CD4-positive, alpha-beta memory T cell (primary cell): ENCODE measurements around the gene NAPA. TPM values are rescaled to one million over a fixed set of nuclear protein-coding genes. Genes with fewer than 3 reads are reported as not detected.

Source experiments
- CTCF ChIA-PET: fragments of 350-600 bp; sonication (Branson Sonifier 250); formaldehyde crosslinking; loops from one replicate; lab custom pipeline; 2021; ENCODE audit warnings: inconsistent platforms; ENCODE audit not compliant: partially characterized antibody; lab: Charles Lee
- POLR2A ChIA-PET: fragments of 350-600 bp; sonication (Branson Sonifier 250); formaldehyde crosslinking; loops from one replicate; lab custom pipeline; 2021; ENCODE audit not compliant: partially characterized antibody; lab: Charles Lee
- DNase-seq, 5 donors: peaks; one replicate each; pipeline versions ENCODE4 v3.0.0 to v3.0.0-alpha.2; 2020 to 2022; ENCODE audit warnings: mixed read lengths in 1 of 5
- H3K27ac ChIP-seq: one replicate; pipeline ENCODE4 v1.7.0; 2013; ENCODE audit warnings: low read depth, low read length
- H3K27me3 ChIP-seq: 2 replicates; pipeline ENCODE4 v1.7.0; 2013; ENCODE audit warnings: mild to moderate bottlenecking, low read length, moderate library complexity; ENCODE audit not compliant: insufficient read depth
- H3K36me3 ChIP-seq: 2 replicates; pipeline ENCODE4 v1.7.0; 2013; ENCODE audit warnings: mild to moderate bottlenecking, low read length, moderate library complexity; ENCODE audit not compliant: insufficient read depth
- H3K4me1 ChIP-seq: 2 replicates; pipeline ENCODE4 v1.7.0; 2013; ENCODE audit warnings: mild to moderate bottlenecking, low read length, moderate library complexity; ENCODE audit not compliant: insufficient read depth
- H3K4me3 ChIP-seq, 2 donors: one replicate each; pipeline ENCODE4 v1.7.0; 2013; ENCODE audit warnings: low read length in 2 of 2, mild to moderate bottlenecking in 1 of 2
- H3K9me3 ChIP-seq, 2 donors: one replicate each; pipeline ENCODE4 v1.7.0; 2013; ENCODE audit warnings: low read length in 2 of 2, control low read depth in 1 of 2; ENCODE audit not compliant: control insufficient read depth in 1 of 2
- H3K27ac Mint-ChIP-seq, 7 donors: one replicate each; pipeline ENCODE4 v1.8.0; 2020 to 2021; ENCODE audit warnings: mixed read lengths in 7 of 7, mild to moderate bottlenecking in 6 of 7, inconsistent platforms in 3 of 7, moderate library complexity in 3 of 7
- H3K27me3 Mint-ChIP-seq, 2 donors: one replicate each; pipeline ENCODE4 v1.8.0; 2020 to 2021; ENCODE audit warnings: mixed read lengths in 2 of 2
- H3K36me3 Mint-ChIP-seq, 2 donors: one replicate each; pipeline ENCODE4 v1.8.0; 2020 to 2021; ENCODE audit warnings: mixed read lengths in 2 of 2, inconsistent platforms in 1 of 2, mild to moderate bottlenecking in 1 of 2
- H3K4me1 Mint-ChIP-seq, 4 donors: one replicate each; pipeline ENCODE4 v1.8.0; 2020 to 2021; ENCODE audit warnings: mixed read lengths in 4 of 4, mild to moderate bottlenecking in 1 of 4
- H3K4me3 Mint-ChIP-seq, 8 donors: one replicate each; pipeline ENCODE4 v1.8.0; 2020 to 2021; ENCODE audit warnings: mixed read lengths in 8 of 8, mild to moderate bottlenecking in 7 of 8, moderate library complexity in 6 of 8, inconsistent platforms in 3 of 8
- H3K9me3 Mint-ChIP-seq, 8 donors: one replicate each; pipeline ENCODE4 v1.8.0; 2020 to 2021; ENCODE audit warnings: mixed read lengths in 8 of 8, mild to moderate bottlenecking in 5 of 8, inconsistent platforms in 3 of 8, moderate library complexity in 1 of 8
- intact Hi-C: fragments of 100-400 bp; cut with micrococcal nuclease; formaldehyde crosslinking; loops from one replicate; pipeline ENCODE4 v1.15.1; 2023
- polyA plus RNA-seq, 2 donors: library from polyadenylated mRNA; unstranded; fragments of 300-500 nt; fragmentation: Illumina TruSeq; gene quantifications; one replicate each; pipeline ENCODE4 v1.2.3, GENCODE V29; 2021
- total RNA-seq, 2 experiments: library from RNA; stranded (reverse); gene quantifications; one replicate each; pipeline ENCODE4 v1.2.3, GENCODE V29; 2021

NAPA gene
- total and polyA plus RNA-seq, 4 experiments from 2014 or later: 84.1 to 129 (median 89.4) TPM

GRCh38 chr19:47492137-47492533 lies 22.7 kb downstream of the NAPA start:
- Histone ChIP-seq H3K4me3 (no peak overlapping the region), H3K27ac (no peak overlapping the region), H3K4me1 (no peaks in the 10 kb centered on the region), H3K27me3 (no peaks in the 10 kb centered on the region), H3K9me3 (no peaks in the 10 kb centered on the region), H3K36me3 (peaks cover 55% of the 10 kb centered on the region)
- peaks cover 0 to 2% (median 0%) of the 10 kb centered on the region in 8 donors for H3K9me3 Mint-ChIP-seq
- no peaks in the 10 kb centered on the region for H3K27me3 Mint-ChIP-seq
- intact Hi-C loops: no loop called here
- POLR2A ChIA-PET: no interaction called here
- H3K27ac Mint-ChIP-seq: peak overlapping the region in 1 of 7 donors; percentile 21
- H3K4me3 Mint-ChIP-seq: no peak overlapping the region
- peaks cover 0 to 11% (median 4%) of the 10 kb centered on the region in 4 donors for H3K4me1 Mint-ChIP-seq
- peaks cover 7 to 48% of the 10 kb centered on the region in 2 donors for H3K36me3 Mint-ChIP-seq
- CTCF ChIA-PET: no interaction called here
- peak in 1 of 5 donors; percentile 11 for DNase-seq

DNA sequence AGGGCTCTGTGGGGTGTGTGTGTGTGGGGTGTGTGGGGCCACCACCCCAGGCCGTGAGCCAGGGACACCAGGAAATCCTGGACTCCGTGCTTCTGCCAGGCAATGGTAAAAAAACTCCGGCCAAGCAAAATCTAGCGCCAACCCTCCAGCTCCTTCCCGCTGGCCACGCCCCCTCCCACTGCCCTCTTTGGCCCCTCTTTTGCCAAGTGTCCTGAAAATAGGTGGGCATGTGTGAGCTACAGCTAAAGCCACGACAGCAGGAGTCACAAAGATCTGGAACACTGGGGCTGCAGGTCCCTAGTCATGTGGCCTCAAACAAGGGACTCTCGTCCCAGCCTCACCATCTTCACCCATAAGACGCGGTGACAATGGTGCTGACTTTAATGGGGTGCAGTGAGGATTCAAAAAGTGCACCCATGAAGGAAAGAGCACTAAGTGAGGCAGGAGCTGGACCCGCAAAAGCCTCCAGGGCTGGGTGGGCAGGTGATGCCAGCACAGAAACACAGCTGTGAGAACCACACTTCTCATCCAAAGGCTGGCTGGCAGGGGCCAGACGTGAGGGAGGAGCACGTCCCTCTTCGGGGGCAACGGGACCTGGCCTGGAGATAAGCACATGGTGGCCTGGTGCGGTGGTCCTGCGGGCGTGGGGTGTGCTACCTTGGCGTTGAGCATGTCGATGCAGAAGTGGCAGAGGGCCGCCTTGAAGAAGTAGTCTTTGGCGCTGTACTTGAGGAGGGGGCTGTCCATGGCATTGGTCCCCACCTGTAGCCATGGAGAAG lies 23.3 kb downstream of the NAPA start:
- Mint-ChIP-seq H3K36me3 (peaks cover 7 to 45% of the 10 kb centered on the region in 2 donors), H3K27me3 (no peaks in the 10 kb centered on the region)
- DNase-seq: peak in 1 of 5 donors; percentile 33

DNA sequence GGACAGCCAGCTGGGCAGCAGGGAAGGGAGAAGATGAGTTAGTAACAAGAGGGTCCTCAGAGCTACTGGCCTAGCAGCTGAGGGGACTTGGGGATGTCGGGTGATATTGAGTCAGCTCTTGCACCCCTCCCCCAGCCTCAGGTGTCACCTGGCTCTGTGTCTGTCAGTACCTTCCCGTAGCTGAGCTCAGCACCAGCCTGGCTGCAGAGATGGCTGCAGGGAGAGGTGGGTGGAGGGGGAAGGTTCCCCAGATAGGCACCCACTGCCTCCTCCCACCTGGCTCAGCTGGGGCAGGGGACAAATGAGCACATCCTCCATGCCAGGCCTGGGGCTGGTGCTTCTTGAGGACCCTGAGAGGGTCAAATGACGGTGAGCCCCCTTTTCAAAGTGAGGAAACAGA lies 24.0 kb downstream of the NAPA start:
- Mint-ChIP-seq H3K4me3 (no peak overlapping the region), H3K4me1 (peaks cover under 1 to 21% (median 4%) of the 10 kb centered on the region in 4 donors), H3K27me3 (no peaks in the 10 kb centered on the region), H3K36me3 (peaks cover 7 to 38% of the 10 kb centered on the region in 2 donors), H3K9me3 (peaks cover 0 to 2% (median 0%) of the 10 kb centered on the region in 8 donors), H3K27ac (peak overlapping the region in 1 of 7 donors; percentile 48)
- no peak for DNase-seq
- no peaks in the 10 kb centered on the region for H3K27me3 ChIP-seq
- H3K27ac ChIP-seq: no peak overlapping the region
- no peak overlapping the region for H3K4me3 ChIP-seq
- CTCF ChIA-PET: no interaction called here
- H3K9me3 ChIP-seq: no peaks in the 10 kb centered on the region
- intact Hi-C loops: no loop called here
- H3K4me1 ChIP-seq: no peaks in the 10 kb centered on the region
- POLR2A ChIA-PET: interaction anchor here (1.2 kb wide), 1 partner anchor 8 kb away, joined by 3 read pairs; no protein-coding TSS in a partner anchor
- peaks cover 46% of the 10 kb centered on the region for H3K36me3 ChIP-seq

More for the DNA sequence above, 23.3 kb downstream of the NAPA start:
- ChIA-PET POLR2A (interaction anchor here (1.2 kb wide), 1 partner anchor 8 kb away, joined by 3 read pairs; no protein-coding TSS in a partner anchor), CTCF (no interaction called here)
- H3K27ac Mint-ChIP-seq: peak overlapping the region in 1 of 7 donors; percentile 21
- no peaks in the 10 kb centered on the region for H3K4me1 ChIP-seq
- peaks cover 50% of the 10 kb centered on the region for H3K36me3 ChIP-seq
- no peak overlapping the region for H3K27ac ChIP-seq
- H3K27me3 ChIP-seq: no peaks in the 10 kb centered on the region
- H3K4me3 ChIP-seq: no peak overlapping the region
- H3K9me3 ChIP-seq: no peaks in the 10 kb centered on the region
- intact Hi-C loops: no loop called here
- H3K4me1 Mint-ChIP-seq: peaks cover 0 to 16% (median 4%) of the 10 kb centered on the region in 4 donors
- H3K9me3 Mint-ChIP-seq: peaks cover 0 to 2% (median 0%) of the 10 kb centered on the region in 8 donors
- no peak overlapping the region for H3K4me3 Mint-ChIP-seq

DNA sequence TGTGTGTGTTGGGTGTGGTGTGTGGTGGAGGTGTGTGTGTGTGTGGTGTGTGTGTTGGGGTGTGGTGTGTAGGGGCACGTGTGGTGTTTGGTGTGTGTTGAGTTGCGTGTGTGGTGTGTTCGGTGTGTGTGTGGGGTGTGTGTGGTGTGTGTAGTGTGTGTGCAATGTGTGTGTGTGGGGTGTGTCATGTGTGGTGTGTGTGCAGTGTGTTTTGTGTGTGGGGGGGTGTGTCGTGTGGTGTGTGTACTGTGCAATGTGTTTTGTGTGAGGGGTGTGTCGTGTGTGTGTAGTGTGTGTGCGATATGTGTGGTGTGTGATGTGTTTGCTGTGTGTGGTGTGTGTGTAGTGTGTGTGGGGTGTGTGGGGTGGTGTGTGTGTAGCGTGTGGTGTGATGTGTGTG lies 24.8 kb downstream of the NAPA start:
- Mint-ChIP-seq H3K36me3 (peaks cover 7 to 31% of the 10 kb centered on the region in 2 donors), H3K4me3 (no peak overlapping the region), H3K27me3 (no peaks in the 10 kb centered on the region), H3K9me3 (peaks cover 0 to 2% (median 0%) of the 10 kb centered on the region in 8 donors), H3K4me1 (peaks cover 9 to 25% (median 9%) of the 10 kb centered on the region in 4 donors), H3K27ac (peak overlapping the region in 4 of 7 donors; percentile 48 to 89 (median 82))
- POLR2A ChIA-PET: no interaction called here
- CTCF ChIA-PET: no interaction called here
- Histone ChIP-seq H3K27ac (no peak overlapping the region), H3K36me3 (peaks cover 41% of the 10 kb centered on the region), H3K4me3 (no peak overlapping the region), H3K9me3 (no peaks in the 10 kb centered on the region), H3K4me1 (peaks cover 7% of the 10 kb centered on the region), H3K27me3 (no peaks in the 10 kb centered on the region)
- intact Hi-C loops: no loop called here
- no peak for DNase-seq

- peak overlapping the region in 4 of 7 donors; percentile 13 to 84 (median 50) for H3K27ac Mint-ChIP-seq
- H3K4me1 Mint-ChIP-seq: peaks cover 12 to 32% (median 15%) of the 10 kb centered on the region in 4 donors
- Histone ChIP-seq H3K4me1 (peaks cover 15% of the 10 kb centered on the region), H3K27me3 (no peaks in the 10 kb centered on the region), H3K4me3 (no peak overlapping the region), H3K36me3 (peaks cover 37% of the 10 kb centered on the region), H3K9me3 (no peaks in the 10 kb centered on the region), H3K27ac (no peak overlapping the region)
- H3K4me3 Mint-ChIP-seq: no peak overlapping the region
- DNase-seq: no peak
- ChIA-PET POLR2A (no interaction called here), CTCF (interaction anchor here (0.8 to 0.9 kb wide), 2 partner anchors 10 to 53 kb away, joined by 3 read pairs; no protein-coding TSS in a partner anchor)
- peaks cover 7 to 33% of the 10 kb centered on the region in 2 donors for H3K36me3 Mint-ChIP-seq
- intact Hi-C loops: no loop called here
- H3K27me3 Mint-ChIP-seq: no peaks in the 10 kb centered on the region
- H3K9me3 Mint-ChIP-seq: peaks cover 0 to 2% (median 0%) of the 10 kb centered on the region in 8 donors
These were observed 25.6 kb downstream of the NAPA start for GRCh38 chr19:47489072-47489914.

- no peak overlapping the region for H3K4me3 ChIP-seq
- ChIA-PET POLR2A (no interaction called here), CTCF (interaction anchor here (0.8 to 1.0 kb wide), 2 partner anchors 11 to 90 kb away, joined by 3 read pairs; no protein-coding TSS in a partner anchor)
- Mint-ChIP-seq H3K4me3 (peak overlapping the region in 1 of 8 donors; percentile 55), H3K27me3 (no peaks in the 10 kb centered on the region), H3K4me1 (peaks cover 17 to 42% (median 24%) of the 10 kb centered on the region in 4 donors), H3K27ac (peak overlapping the region in 3 of 7 donors; percentile 51 to 98 (median 89)), H3K36me3 (peaks cover 7 to 31% of the 10 kb centered on the region in 2 donors), H3K9me3 (peaks cover 0 to 5% (median 0%) of the 10 kb centered on the region in 8 donors)
- no peaks in the 10 kb centered on the region for H3K9me3 ChIP-seq
- intact Hi-C loops: no loop called here
- peaks cover 21% of the 10 kb centered on the region for H3K4me1 ChIP-seq
- H3K27ac ChIP-seq: no peak overlapping the region
- H3K27me3 ChIP-seq: no peaks in the 10 kb centered on the region
- DNase-seq: no peak
- peaks cover 30% of the 10 kb centered on the region for H3K36me3 ChIP-seq
These were observed 27.0 kb downstream of the NAPA start for GRCh38 chr19:47487551-47488515.
